Measurements from ENCODE around the gene BBS7. TPM values are rescaled to one million over a fixed set of nuclear protein-coding genes. Genes with fewer than 3 reads are reported as not detected.

The BBS7 gene
- total and polyA plus RNA-seq, 2 experiments from 2014 or later, result 14.8 to 30.8 TPM

- Mint-ChIP-seq H3K4me1 (peaks cover 21% of the 10 kb centered on the region), H3K9me3 (no peaks in the 10 kb centered on the region), H3K36me3 (ENCODE audit: low read depth) (peaks cover 41% of the 10 kb centered on the region), H3K4me3 (peak within 1 kb of the TSS; percentile 98), H3K27me3 (ENCODE audit: insufficient read depth, low read depth, poor library complexity) (peaks cover 9% of the 10 kb centered on the region), H3K27ac (peak within 1 kb of the TSS; percentile 97)
- Histone ChIP-seq H2AFZ (peak within 1 kb of the TSS; percentile 49; the same call in 1 of the 2 replicates), H3K36me3 (ENCODE audit: insufficient read depth) (peaks cover 30% of the 10 kb centered on the region), H4K20me1 (replicated peaks; ENCODE audit: insufficient read depth) (0 out of 2 replicates have a peak, but pooled peaks cover 9% of the 10 kb centered on the region), H3K27ac (ENCODE audit: low read depth) (peak within 1 kb of the TSS; percentile 92), H3K9me2 (ENCODE audit: insufficient read depth) (no peaks in the 10 kb centered on the region), H3F3A (replicated peaks; ENCODE audit: low read depth) (no peaks in the 10 kb centered on the region), H3K4me3 (peak within 1 kb of the TSS; percentile 73), H3K4me2 (peak within 1 kb of the TSS; percentile 86), H3K27me3 (ENCODE audit: insufficient read depth) (no peaks in the 10 kb centered on the region), H3K79me2 (replicated peaks; ENCODE audit: insufficient read depth) (peaks cover 28% of the 10 kb centered on the region), H3K4me1 (ENCODE audit: insufficient read depth) (no peaks in the 10 kb centered on the region; the same call in 1 of the 2 replicates)
- ATAC-seq (peak; percentile 67), DNase-seq (ENCODE audit: low spot score) (peak; percentile 97)
- TF ChIP-seq CREB1 (CRISPR knock-in tag; IDR thresholded peaks at IDR 0.05; ENCODE audit: low read depth) (peak; percentile 98), JUNB (IDR thresholded peaks at IDR 0.05; ENCODE audit: unreplicated experiment) (no peak), POLR2AphosphoS5 (IDR thresholded peaks at IDR 0.05; ENCODE audit: low read depth) (peak; percentile 92), ETS1 (IDR thresholded peaks at IDR 0.05) (peak; percentile 83)
These were observed 69.1 kb downstream of the BBS7 start, which contains the start of gene EXOSC9 for GRCh38 chr4:121800961-121801714. Gene EXOSC9 (plus strand): TSS chr4:121801323. CDS start chr4:121801425, 102 bp downstream.

GRCh38 chr4:121800638-121800960 is 69.7 kb downstream of the BBS7 start:
- ATAC-seq (no peak), DNase-seq (ENCODE audit: low spot score) (no peak)
- Mint-ChIP-seq H3K4me1 (peaks cover 27% of the 10 kb centered on the region), H3K9me3 (no peaks in the 10 kb centered on the region), H3K36me3 (ENCODE audit: low read depth) (peaks cover 36% of the 10 kb centered on the region), H3K27ac (peak overlapping the region; percentile 97), H3K27me3 (ENCODE audit: insufficient read depth, low read depth, poor library complexity) (peaks cover 9% of the 10 kb centered on the region), H3K4me3 (peak overlapping the region; percentile 98)
- Histone ChIP-seq H3K27me3 (ENCODE audit: insufficient read depth) (no peaks in the 10 kb centered on the region), H3K79me2 (replicated peaks; ENCODE audit: insufficient read depth) (peaks cover 28% of the 10 kb centered on the region), H3F3A (replicated peaks; ENCODE audit: low read depth) (no peaks in the 10 kb centered on the region), H3K4me2 (peak overlapping the region; percentile 86), H3K36me3 (ENCODE audit: insufficient read depth) (peaks cover 30% of the 10 kb centered on the region), H2AFZ (peak overlapping the region; percentile 49; the same call in 1 of the 2 replicates), H3K9me2 (ENCODE audit: insufficient read depth) (no peaks in the 10 kb centered on the region), H4K20me1 (replicated peaks; ENCODE audit: insufficient read depth) (0 out of 2 replicates have a peak, but pooled peaks cover 9% of the 10 kb centered on the region), H3K27ac (ENCODE audit: low read depth) (peak overlapping the region; percentile 92), H3K4me3 (peak overlapping the region; percentile 73), H3K4me1 (ENCODE audit: insufficient read depth) (peaks cover 5% of the 10 kb centered on the region; the same call in 1 of the 2 replicates)
- TF ChIP-seq ZNF462 (CRISPR knock-in tag; IDR thresholded peaks at IDR 0.05) (no peak), EZH2 (IDR thresholded peaks at IDR 0.05; ENCODE audit: low read depth, unreplicated experiment) (no peak), REST (IDR thresholded peaks at IDR 0.05; ENCODE audit: unreplicated experiment) (no peak)
